GM12878 (cell line): Measurements from ENCODE around the gene OLA1. TPM values are rescaled to one million over a fixed set of nuclear protein-coding genes. Genes with fewer than 3 reads are reported as not detected.

Experiments
- ATAC-seq: fragments of 200-7000 bp; cut with Tn5 transposase; 3 replicates; pipeline ENCODE4 v1.9.1; 2020; ENCODE audit warnings: mild to moderate bottlenecking, moderate library complexity
- BruUV-seq: library from RNA; stranded (reverse); fragments of 400-500 nt; replicated peaks from 2 replicates; lab custom pipeline; 2021; lab: Mats Ljungman, UMichigan
- CTCF ChIA-PET: fragments of 300-600 bp; sonication (Branson Sonifier 250); formaldehyde crosslinking; extraction: SDS; loops from one replicate; lab custom pipeline; 2021; ENCODE audit warnings: inconsistent platforms; lab: Yijun Ruan, JAX
- POLR2A ChIA-PET: fragments of 350-600 bp; formaldehyde crosslinking; extraction: SDS; loops from one replicate; lab custom pipeline; 2021; ENCODE audit warnings: inconsistent platforms; lab: Charles Lee
- RAD21 ChIA-PET: fragments of 300-600 bp; sonication (Branson Sonifier 250); formaldehyde crosslinking; loops from one replicate; lab custom pipeline; 2023; ENCODE audit warnings: antibody characterized with exemption; ENCODE audit not compliant: unreplicated experiment; lab: Charles Lee
- SMC1A ChIA-PET: fragments of 300-600 bp; sonication (Branson Sonifier 250); formaldehyde crosslinking; loops from one replicate; lab custom pipeline; 2023; ENCODE audit not compliant: unreplicated experiment, uncharacterized antibody; lab: Charles Lee
- DNase-seq: peaks from one replicate; pipeline ENCODE4 v3.0.0-alpha.2; 2011; ENCODE audit warnings: low read depth, low spot score
- FAIRE-seq: peaks from 3 replicates; lab custom pipeline; 2011; peaks lifted over from hg19 to GRCh38; lab: Jason Lieb, UNC
- H2AFZ ChIP-seq: 2 replicates; pipeline ENCODE4 v1.6.0; 2011; ENCODE audit warnings: low read depth, low read length, control low read depth; ENCODE audit not compliant: control insufficient read depth
- H3K27ac ChIP-seq: 2 replicates; pipeline ENCODE4 v1.5.1; 2011; ENCODE audit warnings: control low read depth; ENCODE audit not compliant: control insufficient read depth, insufficient read depth
- H3K27me3 ChIP-seq, 2 experiments: replicated peaks in 1 of 2; 2 replicates each; pipeline versions ENCODE4 v1.6.0 to v1.6.1; 2011; ENCODE audit warnings: low read length in 1 of 2; ENCODE audit not compliant: control insufficient read depth in 2 of 2, insufficient read depth in 2 of 2
- H3K36me3 ChIP-seq, 2 experiments: 2 replicates each; pipeline ENCODE4 v1.5.1; 2011; ENCODE audit warnings: low read length in 1 of 2; ENCODE audit not compliant: control insufficient read depth in 2 of 2, insufficient read depth in 2 of 2
- H3K4me1 ChIP-seq: 2 replicates; pipeline ENCODE4 v1.6.1; 2011; ENCODE audit warnings: mild to moderate bottlenecking, low read length, moderate library complexity, mixed read lengths; ENCODE audit not compliant: control insufficient read depth, insufficient read depth
- H3K4me2 ChIP-seq: 2 replicates; pipeline ENCODE4 v1.6.0; 2011; ENCODE audit warnings: control low read depth; ENCODE audit not compliant: control insufficient read depth, insufficient read depth
- H3K4me3 ChIP-seq: fragments of 200-600 bp; sonication (generic); 2 replicates; pipeline ENCODE4 v1.5.1; 2016
- H3K79me2 ChIP-seq: 2 replicates; pipeline ENCODE4 v1.6.0; 2011; ENCODE audit warnings: low read length; ENCODE audit not compliant: control insufficient read depth, insufficient read depth
- H3K9ac ChIP-seq: 2 replicates; pipeline ENCODE4 v1.8.0; 2011; ENCODE audit warnings: low read length, control low read depth, mixed read lengths; ENCODE audit not compliant: control insufficient read depth, insufficient read depth
- H3K9me3 ChIP-seq: replicated peaks from 3 replicates; pipeline ENCODE4 v1.5.1; 2011; ENCODE audit warnings: mild to moderate bottlenecking, low read length; ENCODE audit not compliant: control insufficient read depth, insufficient read depth
- H4K20me1 ChIP-seq: 2 replicates; pipeline ENCODE4 v1.6.0; 2011; ENCODE audit not compliant: control insufficient read depth, insufficient read depth
- EED ChIP-seq: sonication (generic); IDR thresholded peaks from 2 replicates; pipeline ENCODE4 v1.6.1; 2016; ENCODE audit warnings: antibody characterized with exemption, low read depth
- GABPA ChIP-seq: IDR thresholded peaks from 2 replicates; pipeline ENCODE4 v1.6.1; 2014; ENCODE audit warnings: antibody characterized with exemption, low read depth, mild to moderate bottlenecking, inconsistent platforms
- IKZF2 ChIP-seq, 2 experiments: fragments of 450-650 bp; IDR thresholded peaks; 2 replicates each; pipeline ENCODE4 v1.6.1; 2017; ENCODE audit warnings: mild to moderate bottlenecking in 2 of 2, moderate library complexity in 2 of 2
- KAT2A ChIP-seq: conservative IDR thresholded peaks from 2 replicates; pipeline ENCODE4 v1.6.1; 2011; ENCODE audit warnings: low read depth, low read length; ENCODE audit not compliant: control insufficient read depth
- LARP7 ChIP-seq: fragments of 450-650 bp; IDR thresholded peaks from 2 replicates; pipeline ENCODE4 v1.6.1; 2017; ENCODE audit warnings: mild to moderate bottlenecking
- MYB ChIP-seq: fragments of 150-350 bp; IDR thresholded peaks from 2 replicates; pipeline ENCODE4 v1.6.1; 2014; ENCODE audit warnings: mild to moderate bottlenecking, low read depth, low read length, borderline replicate concordance
- NR2C2 ChIP-seq: IDR thresholded peaks from 2 replicates; pipeline ENCODE4 v1.6.1; 2011; ENCODE audit warnings: borderline replicate concordance, low read depth; ENCODE audit not compliant: control insufficient read depth, insufficient read length
- POU2F2 ChIP-seq: IDR thresholded peaks from 3 replicates; pipeline ENCODE4 v1.6.1; 2011; ENCODE audit warnings: low read depth, mild to moderate bottlenecking, low read length, borderline replicate concordance
- RFX5 ChIP-seq: IDR thresholded peaks from 2 replicates; pipeline ENCODE4 v1.6.1; 2011; ENCODE audit warnings: low read depth, low read length, improper control_type of control experiment
- SKIL ChIP-seq: fragments of 450-650 bp; IDR thresholded peaks from 2 replicates; pipeline ENCODE4 v1.6.1; 2017; ENCODE audit warnings: mild to moderate bottlenecking, low read depth, inconsistent platforms; ENCODE audit not compliant: poor library complexity, severe bottlenecking
- SMAD1 ChIP-seq: fragments of 450-650 bp; IDR thresholded peaks from 2 replicates; pipeline ENCODE4 v1.6.1; 2018; ENCODE audit warnings: mild to moderate bottlenecking, low read depth; ENCODE audit not compliant: partially characterized antibody
- SMC3 ChIP-seq: IDR thresholded peaks from 2 replicates; pipeline ENCODE4 v1.6.1; 2011; ENCODE audit warnings: low read length, improper control_type of control experiment, borderline replicate concordance
- SP1 ChIP-seq: IDR thresholded peaks from one replicate; pipeline ENCODE4 v1.6.1; 2011; ENCODE audit warnings: low read depth, low read length
- SRF ChIP-seq, 2 experiments: IDR thresholded peaks; 2 replicates each; pipeline ENCODE4 v1.6.1; 2011; ENCODE audit warnings: low read depth in 2 of 2, low read length in 2 of 2, mild to moderate bottlenecking in 1 of 2, moderate library complexity in 1 of 2
- USF1 ChIP-seq: IDR thresholded peaks from 2 replicates; pipeline ENCODE4 v1.6.1; 2011; ENCODE audit warnings: borderline replicate concordance, low read depth, mild to moderate bottlenecking, moderate library complexity, mixed read lengths, low read length; ENCODE audit not compliant: insufficient read depth; ENCODE audit errors: extremely low read length
- WRNIP1 ChIP-seq: IDR thresholded peaks from 2 replicates; pipeline ENCODE4 v1.6.1; 2011; ENCODE audit warnings: low read depth, low read length, improper control_type of control experiment, borderline replicate concordance
- ZBED1 ChIP-seq: IDR thresholded peaks from 2 replicates; pipeline ENCODE4 v1.6.1; 2016; ENCODE audit warnings: borderline replicate concordance
- ZBTB33 ChIP-seq: fragments of 450-650 bp; IDR thresholded peaks from 2 replicates; pipeline ENCODE4 v1.6.1; 2017; ENCODE audit warnings: mild to moderate bottlenecking
- WGBS: methylation state at CpG from one replicate; pipeline ENCODE4 v1.1.6; 2016; ENCODE audit warnings: low lambda C conversion rate; ENCODE audit not compliant: insufficient replicate concordance, insufficient coverage; ENCODE audit errors: missing lambda C conversion rate; 5-methylcytosine and 5-hydroxymethylcytosine counted together
- in situ Hi-C: fragments of 300-500 bp; cut with MboI; formaldehyde crosslinking; loops from 9 replicates; pipeline ENCODE4 v1.14.3; 2018; ENCODE audit warnings: mixed read lengths
- intact Hi-C: fragments of 100-400 bp; cut with micrococcal nuclease; formaldehyde crosslinking; loops from one replicate; pipeline ENCODE4 v1.14.2; 2022; ENCODE audit not compliant: unreplicated experiment
- polyA plus RNA-seq, 11 experiments: library from polyadenylated mRNA; depleted of rRNA in 4 of 11; unstranded in 6 of 11; stranded (reverse) in 5 of 11; fragments of >200 nt; fragmentation: Nextera tagmentation in 4 of 11; fragmentation: Illumina TruSeq in 1 of 11; extraction: Ambion mirVana in 4 of 11; extraction: Trizol in 1 of 11; gene quantifications; 1 replicate in 1 of 11; 2 replicates in 10 of 11; pipeline versions ENCODE4 v1.2.1 to v1.2.3, GENCODE V29; 2011 to 2016; ENCODE audit warnings: inconsistent platforms in 2 of 11, missing spikeins in 2 of 11, low read depth in 1 of 11
- total RNA-seq, 4 experiments: library from RNA; depleted of rRNA in 3 of 4; stranded (reverse); fragments of >200 nt in 3 of 4; fragmentation: Illumina TruSeq in 1 of 4; extraction: Trizol in 1 of 4; gene quantifications; 2 replicates each; pipeline versions ENCODE4 v1.2.1 to v1.2.3, GENCODE V29; 2013 to 2021

OLA1 gene
- total and polyA plus RNA-seq, 10 of the 15 experiments (the other 5 are each of a cell fraction or from before 2014, with no cell fraction given), result 107 to 238 (median 142) TPM

GRCh38 chr2:174052584-174052976, 195.8 kb downstream of the OLA1 start:
- ATAC-seq (no peak), DNase-seq (no peak), FAIRE-seq (no peak)
- intact Hi-C loops, result no loop called here
- Histone ChIP-seq H3K4me3 (no peak overlapping the region), H2AFZ (no peak overlapping the region), H3K4me2 (no peak overlapping the region), H3K9ac (no peak overlapping the region), H3K79me2 (no peaks in the 10 kb centered on the region), H3K4me1 (no peaks in the 10 kb centered on the region), H3K9me3 (no peaks in the 10 kb centered on the region; the same call in 1 of the 3 replicates), H3K27me3 (no peaks in the 10 kb centered on the region; a peak in 2 of 4 replicates), H3K36me3 (no peaks in the 10 kb centered on the region), H3K27ac (no peak overlapping the region), H4K20me1 (no peaks in the 10 kb centered on the region)
- no TSS peak for BruUV-seq
- POLR2A ChIA-PET, result no interaction called here
- RAD21 ChIA-PET, result no interaction called here
- in situ Hi-C loops, result no loop called here
- SMC1A ChIA-PET, result interaction anchor here (1.5 kb wide), 1 partner anchor 8 kb away, joined by 4 read pairs; no protein-coding TSS in a partner anchor
- 17% methylated on average over 3 of the region's 3 CpGs for WGBS
- CTCF ChIA-PET, result interaction anchor here (1.5 kb wide), 1 partner anchor 168 kb away, joined by 6 read pairs; no protein-coding TSS in a partner anchor
- TF ChIP-seq USF1, result no peak
- TF ChIP-seq GABPA, result no peak
- TF ChIP-seq SRF (IDR thresholded peaks at IDR 0.05; ENCODE audit: low read depth in 2 of 2, low read length in 2 of 2), result no peak
- TF ChIP-seq POU2F2, result no peak
- no peak for TF ChIP-seq SP1
- no peak for TF ChIP-seq ZBED1
- no peak for TF ChIP-seq MYB
- TF ChIP-seq NR2C2, result no peak
- TF ChIP-seq RFX5, result no peak
- TF ChIP-seq EED, result no peak
- TF ChIP-seq SKIL, result no peak
- TF ChIP-seq SMAD1, result no peak
- no peak for TF ChIP-seq SMC3
- TF ChIP-seq ZBTB33, result no peak
- TF ChIP-seq LARP7, result no peak
- TF ChIP-seq WRNIP1, result no peak
- TF ChIP-seq IKZF2 (IDR thresholded peaks at IDR 0.05), result no peak
- TF ChIP-seq KAT2A, result no peak
